Activated T-helper 1 cell treated with Interleukin-2 at 50 U/mL for 16 hours (primary cell): ENCODE results near the gene HEATR5B.
"Not testable (repeated sequence)": the region's sequence is repeated elsewhere in the genome, so short reads cannot be mapped to it uniquely, and the experiment has no call there.

Source experiments
- DNase-seq: peaks from one replicate; pipeline ENCODE4 v3.0.0-alpha.2; 2020; ENCODE audit warnings: low read depth

Gene HEATR5B

GRCh38 chr2:37061776-37062175, 22.4 kb downstream of the HEATR5B start:
- DNase-seq, result no peak

GRCh38 chr2:37061013-37061711, 23.0 kb downstream of the HEATR5B start:
- DNase-seq, result no peak

GRCh38 chr2:37060446-37060845, 23.7 kb downstream of the HEATR5B start:
- DNase-seq, result no peak

GRCh38 chr2:37059841-37060240, 24.3 kb downstream of the HEATR5B start:
- DNase-seq, result no peak

- no peak for DNase-seq
Measured at GRCh38 chr2:37052600-37053332, 31.4 kb downstream of the HEATR5B start.

GRCh38 chr2:37039580-37039979, 44.6 kb downstream of the HEATR5B start:
- no peak for DNase-seq

- no peak for DNase-seq
Measured at GRCh38 chr2:37037771-37038170, 46.4 kb downstream of the HEATR5B start.

GRCh38 chr2:37029758-37030157, 54.4 kb downstream of the HEATR5B start:
- DNase-seq, result no peak

- no peak for DNase-seq
Measured at GRCh38 chr2:37026050-37026449, 58.1 kb downstream of the HEATR5B start.

- no peak for DNase-seq
Measured at GRCh38 chr2:37020887-37021796, 63.0 kb downstream of the HEATR5B start.

GRCh38 chr2:37020212-37020886, 63.8 kb downstream of the HEATR5B start:
- no peak for DNase-seq

- no peak for DNase-seq
Measured at GRCh38 chr2:37013315-37013641, 70.9 kb downstream of the HEATR5B start.

- no peak for DNase-seq
Measured at GRCh38 chr2:37011130-37011529, 73.0 kb downstream of the HEATR5B start.

GRCh38 chr2:37005118-37005868, 78.9 kb downstream of the HEATR5B start:
- no peak for DNase-seq

- no peak for DNase-seq
Measured at GRCh38 chr2:37000988-37001556, 83.1 kb downstream of the HEATR5B start.

GRCh38 chr2:37000318-37000717, 83.9 kb downstream of the HEATR5B start:
- DNase-seq, result no peak

- DNase-seq, result not testable (repeated sequence)
Measured at GRCh38 chr2:36999416-36999815, 84.8 kb downstream of the HEATR5B start.

- DNase-seq, result no peak
Measured at GRCh38 chr2:36993841-36994620, 90.1 kb downstream of the HEATR5B start.

- no peak for DNase-seq
Measured at GRCh38 chr2:36988008-36988407, 96.2 kb downstream of the HEATR5B start.

GRCh38 chr2:36982467-36982866, 101.7 kb downstream of the HEATR5B start:
- DNase-seq, result no peak
